Endodermal cell (in vitro differentiated cells): ENCODE measurements around the gene MAPK7. TPM values are rescaled to one million over a fixed set of nuclear protein-coding genes. Genes with fewer than 3 reads are reported as not detected.

Experiments
- DNase-seq: peaks from one replicate; pipeline ENCODE4 v3.0.0-alpha.2; 2017
- H3K27ac ChIP-seq: 2 replicates; pipeline ENCODE4 v1.5.1; 2013; ENCODE audit warnings: mild to moderate bottlenecking, low read depth, low read length, moderate library complexity
- H3K27me3 ChIP-seq: 2 replicates; pipeline ENCODE4 v1.6.1; 2013; ENCODE audit warnings: mild to moderate bottlenecking, low read length, moderate library complexity; ENCODE audit not compliant: insufficient read depth, control insufficient read depth, poor library complexity, severe bottlenecking
- H3K36me3 ChIP-seq: 2 replicates; pipeline ENCODE4 v1.7.0; 2013; ENCODE audit warnings: mild to moderate bottlenecking, low read length, moderate library complexity; ENCODE audit not compliant: control insufficient read depth, insufficient read depth
- H3K4me1 ChIP-seq: one replicate; pipeline ENCODE4 v1.7.0; 2013; ENCODE audit warnings: low read length; ENCODE audit not compliant: control insufficient read depth, insufficient read depth
- H3K4me3 ChIP-seq: 2 replicates; pipeline ENCODE4 v1.5.1; 2013; ENCODE audit warnings: mild to moderate bottlenecking, low read length, moderate library complexity
- H3K9ac ChIP-seq: 2 replicates; pipeline ENCODE4 v1.6.1; 2013; ENCODE audit warnings: mild to moderate bottlenecking, low read length, moderate library complexity; ENCODE audit not compliant: poor library complexity, severe bottlenecking; ENCODE audit errors: extremely low read depth
- H3K9me3 ChIP-seq: 2 replicates; pipeline ENCODE4 v1.6.1; 2013; ENCODE audit warnings: mild to moderate bottlenecking, low read length, moderate library complexity; ENCODE audit not compliant: control insufficient read depth
- H3K27ac Mint-ChIP-seq: 2 replicates; pipeline ENCODE4 v1.8.0; 2020; ENCODE audit warnings: mixed read lengths
- H3K27me3 Mint-ChIP-seq: 2 replicates; pipeline ENCODE4 v1.8.0; 2021; ENCODE audit warnings: mild to moderate bottlenecking, mixed read lengths; ENCODE audit not compliant: insufficient read depth
- H3K36me3 Mint-ChIP-seq: 2 replicates; pipeline ENCODE4 v1.8.0; 2020; ENCODE audit warnings: low read depth, mixed read lengths
- H3K4me1 Mint-ChIP-seq: 2 replicates; pipeline ENCODE4 v1.8.0; 2020; ENCODE audit warnings: mixed read lengths
- H3K4me3 Mint-ChIP-seq: 2 replicates; pipeline ENCODE4 v1.8.0; 2020; ENCODE audit warnings: mild to moderate bottlenecking, moderate library complexity, mixed read lengths
- H3K9me3 Mint-ChIP-seq: 2 replicates; pipeline ENCODE4 v1.8.0; 2020; ENCODE audit warnings: mild to moderate bottlenecking, mixed read lengths
- CTCF ChIP-seq: fragments of 200-600 bp; sonication (generic); conservative IDR thresholded peaks from 2 replicates; pipeline ENCODE4 v1.5.0; 2021; ENCODE audit warnings: antibody characterized with exemption, mild to moderate bottlenecking
- WGBS, 2 experiments: methylation state at CpG; one replicate each; pipeline versions ENCODE4 v1.1.5 to v1.1.7; 2013; ENCODE audit warnings: missing lambda C conversion rate in 2 of 2, mixed read lengths in 1 of 2; ENCODE audit not compliant: insufficient coverage in 1 of 2, insufficient read length in 1 of 2; 5-methylcytosine and 5-hydroxymethylcytosine counted together
- total RNA-seq, 2 donors: library from RNA; stranded (reverse); fragmentation: NEBNext Ultra II Directional in 1 of 2; extraction: Animal tissue kit (Norgen Biotek cat#: 25700) in 1 of 2; gene quantifications; 2 replicates in 1 of 2; 3 replicates in 1 of 2; pipeline ENCODE4 v1.2.1, GENCODE V29; 2021

MAPK7 gene
- total RNA-seq, 2 donors from 2014 or later: 33.3 to 53.4 TPM

GRCh38 chr17:19365499-19365817 is 12.8 kb upstream of the MAPK7 start:
- WGBS, 2 experiments: 95% methylated on average over 4 of the region's 4 CpGs; no CpG with 5 or more reads in 1 of the 2 experiments
- Mint-ChIP-seq H3K36me3 (peaks cover 7% of the 10 kb centered on the region), H3K27ac (no peak overlapping the region), H3K4me1 (peaks cover 21% of the 10 kb centered on the region), H3K27me3 (no peaks in the 10 kb centered on the region), H3K4me3 (no peak overlapping the region), H3K9me3 (no peaks in the 10 kb centered on the region)
- no peak for DNase-seq
- H3K27ac ChIP-seq: no peak overlapping the region
- no peaks in the 10 kb centered on the region for H3K36me3 ChIP-seq
- peaks cover 3% of the 10 kb centered on the region for H3K4me1 ChIP-seq
- TF ChIP-seq CTCF: no peak
- H3K4me3 ChIP-seq: no peak overlapping the region
- H3K9me3 ChIP-seq: no peaks in the 10 kb centered on the region
- no peak overlapping the region for H3K9ac ChIP-seq
- H3K27me3 ChIP-seq: no peaks in the 10 kb centered on the region

GRCh38 chr17:19365833-19366636 is 12.3 kb upstream of the MAPK7 start:
- Histone ChIP-seq H3K4me3 (no peak overlapping the region), H3K36me3 (no peaks in the 10 kb centered on the region), H3K4me1 (peaks cover 3% of the 10 kb centered on the region), H3K27ac (no peak overlapping the region), H3K27me3 (no peaks in the 10 kb centered on the region), H3K9me3 (no peaks in the 10 kb centered on the region), H3K9ac (no peak overlapping the region)
- DNase-seq: peak; percentile 42
- TF ChIP-seq CTCF: no peak
- no peaks in the 10 kb centered on the region for H3K9me3 Mint-ChIP-seq
- no peaks in the 10 kb centered on the region for H3K27me3 Mint-ChIP-seq
- peaks cover 21% of the 10 kb centered on the region for H3K4me1 Mint-ChIP-seq
- no peak overlapping the region for H3K4me3 Mint-ChIP-seq
- no peak overlapping the region for H3K27ac Mint-ChIP-seq
- WGBS, 2 experiments: 87 to 89% methylated on average over 8 to 9 of the region's 9 CpGs
- H3K36me3 Mint-ChIP-seq: peaks cover 7% of the 10 kb centered on the region

GRCh38 chr17:19366637-19366972 is 11.7 kb upstream of the MAPK7 start:
- WGBS, 2 experiments: 93 to 94% methylated on average over 5 of the region's 5 CpGs
- peaks cover 3% of the 10 kb centered on the region for H3K4me1 ChIP-seq
- no peak overlapping the region for H3K27ac Mint-ChIP-seq
- peaks cover 17% of the 10 kb centered on the region for H3K4me1 Mint-ChIP-seq
- H3K9ac ChIP-seq: no peak overlapping the region
- no peaks in the 10 kb centered on the region for H3K27me3 Mint-ChIP-seq
- no peaks in the 10 kb centered on the region for H3K27me3 ChIP-seq
- no peak overlapping the region for H3K4me3 Mint-ChIP-seq
- peak; percentile 45 for DNase-seq
- no peaks in the 10 kb centered on the region for H3K36me3 ChIP-seq
- no peak overlapping the region for H3K27ac ChIP-seq
- TF ChIP-seq CTCF: no peak
- no peaks in the 10 kb centered on the region for H3K9me3 Mint-ChIP-seq
- H3K36me3 Mint-ChIP-seq: peaks cover 7% of the 10 kb centered on the region
- no peaks in the 10 kb centered on the region for H3K9me3 ChIP-seq
- H3K4me3 ChIP-seq: no peak overlapping the region
